NCI-H460 (cell line): ENCODE measurements around the gene RAB17. TPM values are rescaled to one million over a fixed set of nuclear protein-coding genes. Genes with fewer than 3 reads are reported as not detected.

Experiments
- small RNA-seq, 2 experiments: library from RNA; depleted of rRNA; stranded (forward); fragments of <200 nt; gene quantifications; one replicate each; pipeline ENCODE3, GENCODE V24; 2014
- total RNA-seq: library from RNA; depleted of rRNA; stranded (reverse); fragments of >200 nt; shearing (Covaris generic); gene quantifications from 2 replicates; pipeline ENCODE4 v1.2.3, GENCODE V29; 2014; rRNA removed

RAB17 gene
- total RNA-seq, 1 experiment from 2014 or later, result 0.32 TPM

Small RNAs within 50 kb of the gene (small RNA-seq; reads per million reads assigned to genes)
- 0.02 to 0.41 reads per million in 2 experiments for gene RNU6-1140P

Other genes starting within 250 kb of the RAB17 start
- 0.17 and 0.27 TPM in 2 replicates for gene COL6A3, start 176.6 kb downstream of the RAB17 start, total RNA-seq
- 81.6 and 107 TPM in 2 replicates for gene MLPH, start 103.5 kb downstream of the RAB17 start, total RNA-seq
- not detected in 2 replicates for gene PRLH, start 24.2 kb downstream of the RAB17 start, total RNA-seq
- gene LRRFIP1, start 36.9 kb upstream of the RAB17 start, total RNA-seq, result 43.6 and 57.7 TPM in 2 replicates
- 0.20 and 0.32 TPM in 2 replicates for gene RBM44, start 208.0 kb upstream of the RAB17 start, total RNA-seq